ENCODE data around the gene ZGLP1. TPM values are rescaled to one million over a fixed set of nuclear protein-coding genes. Genes with fewer than 3 reads are reported as not detected.
A peak's percentile ranks its signal among the peaks of the same experiment; 100 is the strongest.

The ZGLP1 gene
- total and polyA plus RNA-seq, 2 of the 13 experiments (the other 11 are each of a cell fraction or from before 2014, with no cell fraction given) = 2.4 to 3.0 TPM

DNA sequence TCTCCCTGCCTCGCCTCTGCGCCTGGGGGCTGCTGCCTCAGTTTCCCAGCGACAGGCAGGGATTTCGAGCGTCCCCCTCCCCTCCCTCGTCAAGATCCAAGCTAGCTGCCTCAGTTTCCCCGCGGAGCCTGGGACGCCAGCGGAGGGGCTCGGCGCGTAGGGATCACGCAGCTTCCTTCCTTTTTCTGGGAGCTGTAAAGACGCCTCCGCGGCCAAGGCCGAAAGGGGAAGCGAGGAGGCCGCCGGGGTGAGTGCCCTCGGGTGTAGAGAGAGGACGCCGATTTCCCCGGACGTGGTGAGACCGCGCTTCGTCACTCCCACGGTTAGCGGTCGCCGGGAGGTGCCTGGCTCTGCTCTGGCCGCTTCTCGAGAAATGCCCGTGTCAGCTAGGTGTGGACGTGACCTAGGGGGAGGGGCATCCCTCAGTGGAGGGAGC, 39.4 kb downstream of the ZGLP1 start (continued):
- 0 out of 2 replicates have a peak, but pooled peaks have one; percentile 13 for TF ChIP-seq ZNF543 (CRISPR knock-in tag; IDR thresholded peaks at IDR 0.05)
- TF ChIP-seq, protein P1, sequence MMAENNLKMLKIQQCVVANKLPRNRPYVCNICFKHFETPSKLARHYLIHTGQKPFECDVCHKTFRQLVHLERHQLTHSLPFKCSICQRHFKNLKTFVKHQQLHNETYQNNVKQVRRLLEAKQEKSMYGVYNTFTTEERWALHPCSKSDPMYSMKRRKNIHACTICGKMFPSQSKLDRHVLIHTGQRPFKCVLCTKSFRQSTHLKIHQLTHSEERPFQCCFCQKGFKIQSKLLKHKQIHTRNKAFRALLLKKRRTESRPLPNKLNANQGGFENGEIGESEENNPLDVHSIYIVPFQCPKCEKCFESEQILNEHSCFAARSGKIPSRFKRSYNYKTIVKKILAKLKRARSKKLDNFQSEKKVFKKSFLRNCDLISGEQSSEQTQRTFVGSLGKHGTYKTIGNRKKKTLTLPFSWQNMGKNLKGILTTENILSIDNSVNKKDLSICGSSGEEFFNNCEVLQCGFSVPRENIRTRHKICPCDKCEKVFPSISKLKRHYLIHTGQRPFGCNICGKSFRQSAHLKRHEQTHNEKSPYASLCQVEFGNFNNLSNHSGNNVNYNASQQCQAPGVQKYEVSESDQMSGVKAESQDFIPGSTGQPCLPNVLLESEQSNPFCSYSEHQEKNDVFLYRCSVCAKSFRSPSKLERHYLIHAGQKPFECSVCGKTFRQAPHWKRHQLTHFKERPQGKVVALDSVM (CRISPR knock-in tag; IDR thresholded peaks at IDR 0.05) = no peak
- no peak for TF ChIP-seq SUZ12 (IDR thresholded peaks at IDR 0.05; ENCODE audit: low read depth, low read length)
- no peak for TF ChIP-seq CHD2 (IDR thresholded peaks at IDR 0.05; ENCODE audit: low read depth, low read length)
- no peak for TF ChIP-seq ZNF235 (CRISPR knock-in tag; IDR thresholded peaks at IDR 0.05; ENCODE audit: borderline replicate concordance)
- TF ChIP-seq NFKBIZ (CRISPR knock-in tag; IDR thresholded peaks at IDR 0.05) = no peak
- no peak for TF ChIP-seq ZNF562 (CRISPR knock-in tag; IDR thresholded peaks at IDR 0.05; ENCODE audit: borderline replicate concordance)
- TF ChIP-seq, protein P2, sequence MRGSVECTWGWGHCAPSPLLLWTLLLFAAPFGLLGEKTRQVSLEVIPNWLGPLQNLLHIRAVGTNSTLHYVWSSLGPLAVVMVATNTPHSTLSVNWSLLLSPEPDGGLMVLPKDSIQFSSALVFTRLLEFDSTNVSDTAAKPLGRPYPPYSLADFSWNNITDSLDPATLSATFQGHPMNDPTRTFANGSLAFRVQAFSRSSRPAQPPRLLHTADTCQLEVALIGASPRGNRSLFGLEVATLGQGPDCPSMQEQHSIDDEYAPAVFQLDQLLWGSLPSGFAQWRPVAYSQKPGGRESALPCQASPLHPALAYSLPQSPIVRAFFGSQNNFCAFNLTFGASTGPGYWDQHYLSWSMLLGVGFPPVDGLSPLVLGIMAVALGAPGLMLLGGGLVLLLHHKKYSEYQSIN (CRISPR knock-in tag; IDR thresholded peaks at IDR 0.05; ENCODE audit: borderline replicate concordance) = no peak
- no peak for TF ChIP-seq ESRRA (CRISPR knock-in tag; IDR thresholded peaks at IDR 0.05; ENCODE audit: low read depth)
- no peak for TF ChIP-seq ZNF616 (CRISPR knock-in tag; IDR thresholded peaks at IDR 0.05; ENCODE audit: low read depth)
- TF ChIP-seq MEF2D (CRISPR knock-in tag; IDR thresholded peaks at IDR 0.05) = 0 out of 2 replicates have a peak, but pooled peaks have one; percentile 8
- TF ChIP-seq, protein P3, sequence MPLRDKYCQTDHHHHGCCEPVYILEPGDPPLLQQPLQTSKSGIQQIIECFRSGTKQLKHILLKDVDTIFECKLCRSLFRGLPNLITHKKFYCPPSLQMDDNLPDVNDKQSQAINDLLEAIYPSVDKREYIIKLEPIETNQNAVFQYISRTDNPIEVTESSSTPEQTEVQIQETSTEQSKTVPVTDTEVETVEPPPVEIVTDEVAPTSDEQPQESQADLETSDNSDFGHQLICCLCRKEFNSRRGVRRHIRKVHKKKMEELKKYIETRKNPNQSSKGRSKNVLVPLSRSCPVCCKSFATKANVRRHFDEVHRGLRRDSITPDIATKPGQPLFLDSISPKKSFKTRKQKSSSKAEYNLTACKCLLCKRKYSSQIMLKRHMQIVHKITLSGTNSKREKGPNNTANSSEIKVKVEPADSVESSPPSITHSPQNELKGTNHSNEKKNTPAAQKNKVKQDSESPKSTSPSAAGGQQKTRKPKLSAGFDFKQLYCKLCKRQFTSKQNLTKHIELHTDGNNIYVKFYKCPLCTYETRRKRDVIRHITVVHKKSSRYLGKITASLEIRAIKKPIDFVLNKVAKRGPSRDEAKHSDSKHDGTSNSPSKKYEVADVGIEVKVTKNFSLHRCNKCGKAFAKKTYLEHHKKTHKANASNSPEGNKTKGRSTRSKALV (CRISPR knock-in tag; IDR thresholded peaks at IDR 0.05) = no peak
- TF ChIP-seq RFX5 (IDR thresholded peaks at IDR 0.05; ENCODE audit: low read depth, low read length) = no peak
- TF ChIP-seq WIZ (CRISPR knock-in tag; IDR thresholded peaks at IDR 0.05) = 0 out of 2 replicates have a peak, but pooled peaks have one; percentile 36
- TF ChIP-seq, protein P4, sequence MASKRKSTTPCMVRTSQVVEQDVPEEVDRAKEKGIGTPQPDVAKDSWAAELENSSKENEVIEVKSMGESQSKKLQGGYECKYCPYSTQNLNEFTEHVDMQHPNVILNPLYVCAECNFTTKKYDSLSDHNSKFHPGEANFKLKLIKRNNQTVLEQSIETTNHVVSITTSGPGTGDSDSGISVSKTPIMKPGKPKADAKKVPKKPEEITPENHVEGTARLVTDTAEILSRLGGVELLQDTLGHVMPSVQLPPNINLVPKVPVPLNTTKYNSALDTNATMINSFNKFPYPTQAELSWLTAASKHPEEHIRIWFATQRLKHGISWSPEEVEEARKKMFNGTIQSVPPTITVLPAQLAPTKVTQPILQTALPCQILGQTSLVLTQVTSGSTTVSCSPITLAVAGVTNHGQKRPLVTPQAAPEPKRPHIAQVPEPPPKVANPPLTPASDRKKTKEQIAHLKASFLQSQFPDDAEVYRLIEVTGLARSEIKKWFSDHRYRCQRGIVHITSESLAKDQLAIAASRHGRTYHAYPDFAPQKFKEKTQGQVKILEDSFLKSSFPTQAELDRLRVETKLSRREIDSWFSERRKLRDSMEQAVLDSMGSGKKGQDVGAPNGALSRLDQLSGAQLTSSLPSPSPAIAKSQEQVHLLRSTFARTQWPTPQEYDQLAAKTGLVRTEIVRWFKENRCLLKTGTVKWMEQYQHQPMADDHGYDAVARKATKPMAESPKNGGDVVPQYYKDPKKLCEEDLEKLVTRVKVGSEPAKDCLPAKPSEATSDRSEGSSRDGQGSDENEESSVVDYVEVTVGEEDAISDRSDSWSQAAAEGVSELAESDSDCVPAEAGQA (IDR thresholded peaks at IDR 0.05; ENCODE audit: low read depth) = 0 out of 2 replicates have a peak, but pooled peaks have one; percentile 30
- TF ChIP-seq, protein P4 (CRISPR knock-in tag; IDR thresholded peaks at IDR 0.05; ENCODE audit: borderline replicate concordance) = no peak
- TF ChIP-seq FOXJ3 (CRISPR knock-in tag; IDR thresholded peaks at IDR 0.05; ENCODE audit: borderline replicate concordance) = no peak
- TF ChIP-seq, protein P5, sequence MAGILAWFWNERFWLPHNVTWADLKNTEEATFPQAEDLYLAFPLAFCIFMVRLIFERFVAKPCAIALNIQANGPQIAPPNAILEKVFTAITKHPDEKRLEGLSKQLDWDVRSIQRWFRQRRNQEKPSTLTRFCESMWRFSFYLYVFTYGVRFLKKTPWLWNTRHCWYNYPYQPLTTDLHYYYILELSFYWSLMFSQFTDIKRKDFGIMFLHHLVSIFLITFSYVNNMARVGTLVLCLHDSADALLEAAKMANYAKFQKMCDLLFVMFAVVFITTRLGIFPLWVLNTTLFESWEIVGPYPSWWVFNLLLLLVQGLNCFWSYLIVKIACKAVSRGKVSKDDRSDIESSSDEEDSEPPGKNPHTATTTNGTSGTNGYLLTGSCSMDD (CRISPR knock-in tag; IDR thresholded peaks at IDR 0.05) = no peak
- TF ChIP-seq ZNF572 (CRISPR knock-in tag; IDR thresholded peaks at IDR 0.05) = no peak

Data from HepG2 (cell line).